ENCODE measurements around the gene MVK.

The MVK gene

DNA sequence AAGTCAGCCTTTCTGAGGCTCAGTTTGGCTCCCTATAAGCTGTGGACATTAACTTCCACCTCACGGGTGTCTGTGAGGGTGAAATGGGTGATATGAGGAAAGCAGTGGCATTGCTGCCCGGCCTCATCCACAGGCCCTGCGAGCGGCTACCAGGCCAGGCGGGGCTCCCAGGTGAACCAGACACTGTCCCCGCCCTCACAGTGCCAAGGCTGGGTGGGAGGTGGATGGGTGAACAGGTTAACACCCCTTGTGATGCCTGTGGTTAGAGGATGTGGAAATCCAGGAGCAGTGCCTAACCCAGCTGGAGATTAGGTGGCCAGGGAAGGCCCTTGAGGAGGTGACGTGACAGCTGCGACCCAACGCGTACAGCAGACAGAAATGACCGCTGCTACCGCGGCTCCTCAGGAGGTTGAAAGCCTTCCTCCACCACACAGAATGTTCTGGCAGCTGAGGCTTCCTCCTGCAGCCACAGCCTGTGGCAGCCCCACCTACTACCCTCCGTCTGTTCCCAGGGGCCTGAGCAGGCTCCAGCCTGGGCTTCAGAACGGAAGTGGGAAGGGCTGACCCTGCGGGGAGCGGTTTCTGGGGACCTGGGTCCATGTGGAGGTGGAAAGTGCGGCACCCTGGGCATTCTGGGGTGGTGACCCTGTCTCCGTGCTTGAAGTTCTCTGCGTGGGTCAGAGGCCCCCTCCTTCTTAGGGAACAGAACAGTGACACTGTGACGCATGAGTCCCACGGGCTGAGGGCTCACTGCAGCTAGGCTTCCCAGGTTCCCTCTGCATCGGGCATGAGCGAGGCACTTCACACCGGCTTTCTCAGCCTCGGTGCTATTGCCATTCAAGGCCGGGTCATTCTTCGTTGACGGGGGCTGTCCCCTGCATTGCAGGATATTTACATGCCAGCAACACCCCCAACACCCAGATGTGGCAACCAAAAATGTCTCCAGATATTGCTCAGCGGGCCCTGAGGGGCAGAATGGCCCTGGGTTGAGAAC is 10.0 kb upstream of the MVK start:
- no peak for DNase-seq (ENCODE audit: low read depth in 4 of 4, low spot score in 1 of 4)

- DNase-seq (ENCODE audit: low read depth in 4 of 4, low spot score in 1 of 4) = no peak
These were observed 7.2 kb upstream of the MVK start for GRCh38 chr12:109566424-109566823.

- no peak for DNase-seq (ENCODE audit: low read depth in 4 of 4, low spot score in 1 of 4)
These were observed 6.3 kb upstream of the MVK start for GRCh38 chr12:109567296-109567695.

- DNase-seq (ENCODE audit: low read depth in 4 of 4, low spot score in 1 of 4) = no peak
These were observed 5.6 kb upstream of the MVK start for GRCh38 chr12:109567967-109568366.

DNA sequence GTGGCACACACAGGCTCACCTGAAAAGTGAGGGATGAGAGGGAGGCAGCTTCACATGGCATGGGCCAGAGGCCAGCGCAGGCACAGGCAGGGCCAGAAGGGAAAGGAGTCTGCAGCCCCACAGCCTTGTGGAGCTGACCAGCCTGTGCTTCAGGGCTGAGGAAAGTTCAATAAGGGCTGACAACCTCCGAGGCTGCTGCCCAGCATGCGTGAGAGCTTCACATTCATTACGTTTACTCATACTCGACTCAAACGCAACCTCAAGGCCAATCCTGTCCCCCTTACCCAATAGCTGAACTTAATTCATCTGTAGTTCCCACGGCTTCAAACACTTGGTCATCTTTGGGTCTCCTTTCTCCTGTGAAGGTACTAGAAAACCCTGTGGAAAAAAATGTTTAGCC is 5.1 kb upstream of the MVK start:
- no peak for DNase-seq (ENCODE audit: low read depth in 4 of 4, low spot score in 1 of 4)

DNA sequence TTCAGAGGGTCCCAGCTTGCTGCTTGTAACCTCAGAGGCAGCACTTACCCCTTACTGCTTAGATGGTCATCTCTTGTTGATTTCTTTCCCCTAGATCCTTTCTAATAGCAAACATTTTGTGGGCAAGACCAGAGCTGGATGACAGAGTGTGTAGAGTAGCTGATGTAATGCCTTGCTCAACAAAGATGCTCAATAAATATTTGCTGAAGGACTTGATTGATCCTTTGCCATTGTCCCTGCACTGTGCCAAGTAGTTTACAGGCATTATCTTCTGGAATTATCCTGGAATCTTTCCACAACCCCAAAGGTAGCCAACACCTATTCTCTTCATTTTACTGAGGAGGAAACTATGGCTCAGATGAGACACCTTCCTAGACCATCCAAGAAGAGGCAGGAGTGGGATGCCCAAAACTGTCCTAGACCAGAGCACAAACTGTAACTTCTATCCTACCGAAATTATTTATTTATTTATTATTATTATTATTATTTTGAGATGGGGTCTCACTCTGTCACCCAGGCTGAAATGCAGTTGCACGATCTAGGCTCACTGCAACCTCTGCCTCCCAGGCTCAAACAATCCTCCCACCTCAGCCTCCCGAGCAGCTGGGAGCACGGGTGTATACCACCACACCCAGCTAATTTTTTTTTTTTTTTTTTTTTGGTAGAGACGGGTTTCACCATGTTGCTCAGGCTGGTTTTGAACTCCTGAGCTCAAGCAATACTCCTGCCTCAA is 1.7 kb upstream of the MVK start:
- DNase-seq (ENCODE audit: low read depth in 4 of 4, low spot score in 1 of 4) = no peak

DNA sequence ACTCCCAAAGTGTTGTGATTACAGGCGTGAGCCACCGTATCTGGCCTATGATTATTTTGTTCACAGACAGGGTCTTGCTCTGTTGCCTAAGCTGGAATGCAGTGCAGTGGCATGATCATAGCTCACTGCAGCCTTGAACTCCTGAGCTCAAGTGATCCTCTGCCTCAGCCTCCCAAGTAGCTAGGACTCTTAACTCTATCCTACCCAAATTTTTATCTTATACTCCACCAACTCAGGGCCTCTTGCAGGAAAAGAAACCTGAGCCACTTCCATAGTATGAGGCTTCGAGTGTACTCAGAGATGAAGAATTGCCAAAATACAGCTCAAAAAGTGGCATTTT is 1.1 kb upstream of the MVK start:
- DNase-seq (ENCODE audit: low read depth in 4 of 4, low spot score in 1 of 4) = no peak

- no peak for DNase-seq (ENCODE audit: low read depth in 4 of 4, low spot score in 1 of 4)
These were observed 285 bp downstream of the MVK start for GRCh38 chr12:109573914-109574244.

- DNase-seq (ENCODE audit: low read depth in 4 of 4, low spot score in 1 of 4) = no peak
These were observed 2.1 kb downstream of the MVK start for GRCh38 chr12:109575683-109576082.

GRCh38 chr12:109577311-109577710 is 3.7 kb downstream of the MVK start:
- no peak for DNase-seq (ENCODE audit: low read depth in 4 of 4, low spot score in 1 of 4)

DNA sequence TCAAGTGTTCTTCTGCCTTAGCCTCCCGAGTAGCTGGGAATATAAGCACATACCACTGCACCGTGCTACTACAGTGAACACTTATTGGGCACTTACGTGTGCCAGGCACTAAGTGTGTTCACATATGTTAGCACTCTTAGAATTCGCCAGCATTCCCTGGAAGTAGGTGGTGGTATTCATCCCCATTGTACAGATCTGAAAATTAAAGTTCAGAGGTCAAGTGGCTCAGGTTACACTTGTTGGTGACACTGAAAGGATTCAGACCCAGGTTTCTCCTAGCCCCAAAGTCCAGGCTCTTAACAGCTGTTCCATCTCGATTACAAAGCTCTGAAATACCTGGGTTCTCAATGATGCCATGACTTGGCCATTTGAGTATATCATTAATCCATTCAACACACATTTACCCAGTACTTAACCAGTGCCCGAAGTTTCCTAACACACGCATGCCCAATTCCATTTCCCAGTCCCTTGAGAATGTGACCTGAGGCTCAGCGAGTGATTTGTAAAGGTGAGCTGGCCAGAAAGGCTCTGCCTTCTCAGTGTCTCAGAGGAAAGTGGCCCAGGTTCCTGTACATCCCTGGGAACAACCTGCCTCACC is 4.8 kb downstream of the MVK start:
- no peak for DNase-seq (ENCODE audit: low read depth in 4 of 4, low spot score in 1 of 4)

DNA sequence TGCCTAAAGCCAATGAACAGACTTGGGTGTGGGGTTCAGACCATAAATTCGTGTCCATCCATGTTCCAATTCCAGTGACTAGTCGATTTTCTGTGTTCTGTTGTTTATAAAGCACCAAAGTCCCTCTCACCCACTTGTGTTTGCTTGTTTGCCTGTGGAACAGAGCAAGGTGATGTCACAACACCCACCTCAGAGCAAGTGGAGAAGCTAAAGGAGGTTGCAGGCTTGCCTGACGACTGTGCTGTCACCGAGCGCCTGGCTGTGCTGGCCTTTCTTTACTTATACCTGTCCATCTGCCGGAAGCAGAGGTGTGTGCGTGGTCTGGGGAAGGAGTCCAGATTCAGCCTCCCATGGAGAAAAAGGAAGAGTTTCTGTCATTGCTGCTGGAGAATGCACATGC is 6.0 kb downstream of the MVK start:
- DNase-seq (ENCODE audit: low read depth in 4 of 4, low spot score in 1 of 4) = no peak

- no peak for DNase-seq (ENCODE audit: low read depth in 4 of 4, low spot score in 1 of 4)
These were observed 6.7 kb downstream of the MVK start for GRCh38 chr12:109580272-109580671.

DNA sequence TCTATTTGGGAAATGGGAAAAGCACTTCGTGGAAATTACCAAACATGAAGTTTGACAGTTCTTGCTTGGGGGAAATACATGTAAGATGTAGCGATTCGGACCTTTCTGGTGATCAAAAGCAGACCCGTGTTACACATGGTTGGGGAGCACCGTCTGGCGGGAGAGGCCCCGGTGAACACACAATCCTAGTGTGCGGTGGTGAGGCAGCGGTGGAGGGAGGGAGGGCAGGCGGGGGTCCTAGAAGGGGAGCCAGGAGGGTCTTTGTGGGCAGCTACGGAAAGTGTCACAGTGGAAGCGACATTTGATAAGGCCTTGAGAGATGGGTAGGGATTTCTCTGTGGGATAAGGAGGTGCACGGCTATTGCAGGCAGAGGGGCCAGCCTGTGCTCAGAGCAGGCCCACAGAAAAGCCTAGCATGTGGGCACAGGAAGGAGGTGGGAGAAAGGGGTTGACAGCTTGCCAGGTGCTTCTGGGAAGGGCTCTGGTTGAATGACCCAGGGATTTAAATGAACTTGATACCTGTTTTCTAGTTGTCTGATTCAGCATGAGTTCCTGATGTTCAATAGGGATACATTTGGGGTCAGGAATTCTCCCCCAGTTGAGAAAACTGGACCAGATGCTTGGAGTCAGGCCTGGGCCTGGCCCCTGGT is 7.2 kb downstream of the MVK start:
- DNase-seq (ENCODE audit: low read depth in 4 of 4, low spot score in 1 of 4) = no peak

- DNase-seq (ENCODE audit: low read depth in 4 of 4, low spot score in 1 of 4) = no peak
These were observed 7.7 kb downstream of the MVK start for GRCh38 chr12:109581334-109581691.

- DNase-seq (ENCODE audit: low read depth in 4 of 4, low spot score in 1 of 4) = no peak
These were observed 8.3 kb downstream of the MVK start for GRCh38 chr12:109581856-109582255.

DNA sequence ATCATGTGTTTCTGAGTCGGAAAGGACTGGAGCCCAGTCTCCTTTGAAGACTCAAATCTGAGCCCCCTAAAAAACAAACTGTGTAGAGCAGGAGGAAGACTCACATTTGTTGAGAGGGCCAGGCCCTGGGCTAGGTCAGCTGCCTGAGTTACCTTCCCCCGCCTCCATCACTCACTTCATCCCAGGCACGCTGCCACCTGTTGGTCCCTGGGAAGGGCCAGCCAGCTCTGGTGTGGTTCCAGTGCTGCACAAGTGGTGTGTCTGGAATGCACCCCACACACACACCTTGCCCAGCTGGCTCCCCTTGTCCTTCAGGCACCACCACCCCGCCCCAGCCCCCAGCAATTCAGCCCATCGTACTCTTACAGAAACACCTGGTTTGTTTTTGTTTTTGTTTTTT is 9.0 kb downstream of the MVK start:
- no peak for DNase-seq (ENCODE audit: low read depth in 4 of 4, low spot score in 1 of 4)

- DNase-seq (ENCODE audit: low read depth in 4 of 4, low spot score in 1 of 4) = no peak
These were observed 10.1 kb downstream of the MVK start for GRCh38 chr12:109583733-109584132.

DNA sequence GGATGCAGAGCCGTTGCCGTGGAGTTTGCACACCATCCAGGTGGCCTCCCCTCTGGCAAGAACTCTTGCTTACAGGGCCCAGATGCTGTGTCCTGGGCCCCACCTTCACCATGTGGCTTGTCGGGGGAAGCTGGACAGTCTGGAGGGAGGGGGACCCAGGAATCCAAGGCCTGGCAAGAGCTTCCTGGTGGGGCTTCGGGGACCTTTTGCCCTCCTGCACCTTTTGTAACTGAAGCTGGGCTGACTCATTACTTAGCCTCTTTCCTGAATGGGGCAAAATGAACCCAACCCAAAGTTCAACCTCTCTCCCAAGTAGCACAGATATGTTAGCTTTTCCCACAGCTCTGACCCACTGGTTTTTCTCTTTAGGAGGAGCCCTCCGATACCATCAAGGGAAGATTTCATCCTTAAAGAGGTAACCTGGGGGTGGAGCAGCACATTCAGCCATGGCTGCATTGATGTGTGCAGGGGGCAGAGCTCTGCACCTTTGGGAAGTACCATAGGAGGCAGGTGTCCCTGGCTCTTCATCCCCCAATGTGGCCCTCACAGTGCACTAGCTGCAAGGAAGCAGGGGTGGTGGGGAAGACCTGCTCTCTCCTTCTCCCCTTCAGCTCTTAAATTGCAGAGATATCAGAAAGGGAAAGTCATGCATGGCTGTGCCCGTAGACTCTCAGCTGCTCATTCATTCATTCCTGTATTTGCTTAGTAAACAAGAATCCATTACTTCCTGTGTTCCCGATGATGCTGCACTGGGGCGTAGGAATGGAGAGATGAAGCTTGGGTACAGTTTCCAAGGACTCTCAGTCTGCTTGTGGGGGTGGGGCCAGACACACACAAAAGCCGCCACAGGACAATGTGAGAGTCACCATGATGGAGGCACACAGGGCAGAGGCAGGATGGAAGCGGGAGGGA is 13.0 kb downstream of the MVK start:
- DNase-seq (ENCODE audit: low read depth in 4 of 4, low spot score in 1 of 4) = no peak

DNA sequence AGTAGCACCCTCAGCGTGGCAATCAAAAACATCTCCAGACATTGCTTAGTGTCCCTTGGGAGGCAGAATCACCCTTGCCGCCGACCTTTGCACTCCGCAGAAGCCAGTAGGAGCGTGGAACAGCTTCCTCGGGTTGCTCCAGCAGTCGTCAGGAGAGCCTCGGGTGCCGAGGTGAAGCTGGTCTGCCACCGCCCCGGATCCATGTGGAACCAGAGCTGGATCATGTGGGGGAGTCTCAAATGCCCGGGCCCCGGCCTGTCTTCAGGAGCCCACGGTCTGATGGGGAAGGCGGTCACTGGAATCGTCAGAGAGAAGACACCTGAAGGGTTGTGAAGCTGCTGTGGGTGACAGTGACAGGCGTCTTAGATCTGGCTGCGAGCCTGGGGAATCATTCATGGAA is 14.3 kb downstream of the MVK start:
- DNase-seq (ENCODE audit: low read depth in 4 of 4, low spot score in 1 of 4) = no peak
